ENCODE measurements around the gene TBC1D22A. TPM values are rescaled to one million over a fixed set of nuclear protein-coding genes. Genes with fewer than 3 reads are reported as not detected.
"Not testable (repeated sequence)": the region's sequence is repeated elsewhere in the genome, so short reads cannot be mapped to it uniquely, and the experiment has no call there.

The TBC1D22A gene
- total and polyA plus RNA-seq, 8 donors, result 13.3 to 53.1 (median 21.5) TPM

DNA sequence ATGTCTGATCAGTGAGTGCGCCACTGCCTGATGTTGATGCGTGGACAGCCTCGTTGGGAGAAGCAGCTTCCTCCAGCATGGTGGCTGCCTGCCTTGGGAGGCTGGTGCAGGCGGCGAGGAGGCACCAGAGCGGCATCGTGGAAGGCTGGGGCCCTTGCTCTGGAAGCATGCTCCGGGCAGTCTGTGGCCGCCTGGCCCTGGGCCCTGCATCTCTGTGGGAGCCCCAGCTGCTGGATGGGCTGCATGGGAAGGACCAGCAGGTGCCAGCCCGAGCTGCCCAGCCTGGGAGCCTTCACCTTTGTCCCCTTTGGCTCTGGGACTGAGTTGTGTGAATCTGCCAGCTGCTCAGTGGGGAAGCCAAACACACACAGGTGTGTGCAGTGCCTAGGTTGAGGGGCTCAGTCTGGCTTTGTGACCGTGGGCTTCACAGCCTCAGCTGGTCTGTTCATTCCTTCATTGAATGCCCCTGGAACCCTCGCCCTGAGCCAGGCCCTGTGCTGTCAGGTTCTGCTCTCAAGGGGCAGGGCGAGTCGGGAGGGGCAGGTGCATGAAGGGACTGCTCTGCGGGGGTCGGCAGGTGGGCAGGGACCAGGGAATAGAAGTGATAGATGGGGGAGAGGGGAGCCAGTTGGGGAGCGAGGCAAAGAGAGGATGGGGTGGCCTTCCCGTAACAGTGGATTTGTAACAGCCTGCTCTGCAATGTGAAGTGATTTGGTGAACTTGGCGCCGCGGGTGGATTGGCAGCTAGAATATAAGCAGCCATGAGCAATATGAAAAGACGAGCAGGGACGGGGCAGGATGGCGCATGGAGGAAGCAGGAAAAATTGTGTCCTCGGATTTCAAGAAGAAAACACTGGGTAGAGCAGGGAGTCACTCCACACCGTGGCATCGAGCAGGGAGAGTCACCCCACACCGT is 354.2 kb downstream of the TBC1D22A start:
- Histone ChIP-seq H3K36me3 (peaks cover 5 to 23% (median 22%) of the 10 kb centered on the region in 4 donors), H3K27me3 (no peaks in the 10 kb centered on the region), H3K4me1 (no peaks in the 10 kb centered on the region), H3K9me3 (no peaks in the 10 kb centered on the region), H3K4me3 (no peak overlapping the region), H3K27ac (no peak overlapping the region)
- no peak for TF ChIP-seq POLR2A (IDR thresholded peaks at IDR 0.05)
- TF ChIP-seq POLR2AphosphoS5 (IDR thresholded peaks at IDR 0.05), result no peak
- TF ChIP-seq EP300 (IDR thresholded peaks at IDR 0.05), result no peak
- TF ChIP-seq, protein P1, sequence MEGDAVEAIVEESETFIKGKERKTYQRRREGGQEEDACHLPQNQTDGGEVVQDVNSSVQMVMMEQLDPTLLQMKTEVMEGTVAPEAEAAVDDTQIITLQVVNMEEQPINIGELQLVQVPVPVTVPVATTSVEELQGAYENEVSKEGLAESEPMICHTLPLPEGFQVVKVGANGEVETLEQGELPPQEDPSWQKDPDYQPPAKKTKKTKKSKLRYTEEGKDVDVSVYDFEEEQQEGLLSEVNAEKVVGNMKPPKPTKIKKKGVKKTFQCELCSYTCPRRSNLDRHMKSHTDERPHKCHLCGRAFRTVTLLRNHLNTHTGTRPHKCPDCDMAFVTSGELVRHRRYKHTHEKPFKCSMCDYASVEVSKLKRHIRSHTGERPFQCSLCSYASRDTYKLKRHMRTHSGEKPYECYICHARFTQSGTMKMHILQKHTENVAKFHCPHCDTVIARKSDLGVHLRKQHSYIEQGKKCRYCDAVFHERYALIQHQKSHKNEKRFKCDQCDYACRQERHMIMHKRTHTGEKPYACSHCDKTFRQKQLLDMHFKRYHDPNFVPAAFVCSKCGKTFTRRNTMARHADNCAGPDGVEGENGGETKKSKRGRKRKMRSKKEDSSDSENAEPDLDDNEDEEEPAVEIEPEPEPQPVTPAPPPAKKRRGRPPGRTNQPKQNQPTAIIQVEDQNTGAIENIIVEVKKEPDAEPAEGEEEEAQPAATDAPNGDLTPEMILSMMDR (IDR thresholded peaks at IDR 0.05), result no peak
- no peak for DNase-seq
- WGBS, 5 donors, result 92 to 94% (median 94%) methylated on average over 21 to 28 of the region's 28 CpGs
- intact Hi-C loops (cut with DNase I; ENCODE audit: low total_unique reads), result no loop called here

DNA sequence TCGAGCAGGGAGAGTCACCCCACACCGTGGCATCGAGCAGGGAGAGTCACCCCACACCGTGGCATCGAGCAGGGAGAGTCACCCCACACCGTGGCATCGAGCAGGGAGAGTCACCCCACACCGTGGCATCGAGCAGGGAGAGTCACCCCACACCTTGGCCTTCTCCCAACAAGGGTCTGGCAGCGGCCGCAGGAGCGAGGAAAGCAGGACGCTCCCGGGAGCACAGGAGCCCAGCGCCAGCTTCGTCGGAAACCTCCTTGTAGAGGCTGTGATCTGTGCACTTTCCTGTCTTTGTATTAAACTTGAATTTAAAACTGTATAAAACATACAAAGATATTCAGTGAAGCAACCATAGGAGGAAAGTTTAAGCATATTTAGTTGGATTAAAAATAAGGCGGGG is 355.0 kb downstream of the TBC1D22A start:
- H3K4me3 ChIP-seq; intact Hi-C loops (cut with DNase I; ENCODE audit: low total_unique reads); H3K27me3 ChIP-seq; H3K4me1 ChIP-seq; DNase-seq; H3K27ac ChIP-seq; H3K9me3 ChIP-seq: not testable (repeated sequence)
- H3K36me3 ChIP-seq, result peaks cover 5 to 15% (median 15%) of the 10 kb centered on the region in 4 donors
- 96 to 98% (median 97%) methylated on average over 9 to 13 of the region's 18 CpGs for WGBS, 5 donors

DNA sequence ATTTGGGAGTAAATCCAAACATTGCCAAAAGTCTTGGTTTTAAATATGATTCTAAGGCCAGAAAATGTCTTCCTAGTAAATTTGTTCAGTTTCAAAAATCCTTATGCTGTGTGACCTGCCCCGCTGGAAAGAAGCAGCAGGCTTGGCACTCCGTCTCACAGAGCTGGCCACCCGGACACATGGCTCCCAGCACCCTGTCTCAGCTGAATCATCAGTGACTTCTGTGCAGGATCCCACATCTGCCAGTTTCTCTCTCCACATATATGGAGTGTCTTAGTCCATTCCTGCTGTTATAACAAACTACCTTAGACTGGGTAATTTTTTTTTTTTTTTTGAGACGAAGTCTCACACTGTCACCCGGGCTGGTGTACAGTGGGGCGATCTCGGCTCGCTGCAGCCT is 356.7 kb downstream of the TBC1D22A start:
- Histone ChIP-seq H3K4me3 (no peak overlapping the region), H3K27ac (no peak overlapping the region), H3K9me3 (no peaks in the 10 kb centered on the region), H3K27me3 (no peaks in the 10 kb centered on the region), H3K4me1 (no peaks in the 10 kb centered on the region), H3K36me3 (peaks cover 0 to 5% (median 0%) of the 10 kb centered on the region in 4 donors)
- WGBS, 5 donors, result 91 to 98% (median 93%) methylated on average over 8 of the region's 8 CpGs
- TF ChIP-seq POLR2A (IDR thresholded peaks at IDR 0.05) (no peak), EP300 (IDR thresholded peaks at IDR 0.05) (no peak), POLR2AphosphoS5 (IDR thresholded peaks at IDR 0.05) (no peak)
- TF ChIP-seq, protein P1 (IDR thresholded peaks at IDR 0.05), result no peak
- intact Hi-C loops (cut with DNase I; ENCODE audit: low total_unique reads), result no loop called here
- DNase-seq, result no peak

DNA sequence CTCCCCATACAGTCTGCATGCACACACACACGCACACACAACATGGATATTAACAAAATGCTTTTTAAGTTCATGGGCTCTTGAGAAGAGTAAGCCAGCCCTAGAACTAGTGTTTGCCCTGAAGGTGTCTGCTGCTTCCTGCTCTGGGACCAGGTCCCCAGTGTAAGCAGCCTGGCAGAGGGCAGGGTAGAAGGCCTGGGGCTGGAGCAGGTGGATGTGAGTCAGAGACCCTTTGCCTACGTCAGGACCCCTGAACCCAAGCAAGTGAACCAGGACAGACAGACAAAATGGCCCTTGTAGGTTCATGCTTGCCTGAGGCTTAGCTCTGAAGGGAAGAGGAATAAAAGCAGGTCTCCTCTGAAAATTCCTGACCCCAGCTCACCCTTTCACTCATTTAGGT is 357.9 kb downstream of the TBC1D22A start:
- TF ChIP-seq, protein P1 (IDR thresholded peaks at IDR 0.05), result no peak
- TF ChIP-seq EP300 (IDR thresholded peaks at IDR 0.05), result no peak
- no peak for TF ChIP-seq POLR2A (IDR thresholded peaks at IDR 0.05)
- TF ChIP-seq POLR2AphosphoS5 (IDR thresholded peaks at IDR 0.05), result no peak

DNA sequence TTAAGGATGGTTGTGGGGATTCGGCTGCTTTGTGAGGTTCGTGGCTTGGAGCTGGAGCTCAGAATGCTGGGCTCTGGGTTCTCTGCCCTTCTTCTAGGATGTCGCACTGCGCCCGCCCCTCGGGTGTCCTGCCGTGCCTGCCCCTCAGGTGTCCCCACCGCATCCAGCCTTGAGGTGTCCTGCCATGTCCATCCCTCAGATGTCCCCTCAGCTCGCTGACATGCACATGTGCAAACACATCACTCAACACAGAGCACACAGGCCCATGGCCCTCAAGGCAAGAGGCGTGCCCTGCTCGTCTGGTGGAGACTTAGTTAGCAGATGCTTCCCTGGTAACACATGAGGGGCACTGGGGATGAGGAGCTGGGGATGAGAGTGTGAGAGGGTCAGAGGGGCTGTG is 359.3 kb downstream of the TBC1D22A start:
- WGBS, 5 donors, result 93 to 98% (median 95%) methylated on average over 11 of the region's 11 CpGs
- TF ChIP-seq, protein P1 (IDR thresholded peaks at IDR 0.05), result no peak
- TF ChIP-seq POLR2AphosphoS5 (IDR thresholded peaks at IDR 0.05) (no peak), EP300 (IDR thresholded peaks at IDR 0.05) (no peak), POLR2A (IDR thresholded peaks at IDR 0.05) (no peak)
- H3K4me3 ChIP-seq, result no peak overlapping the region
- no peaks in the 10 kb centered on the region for H3K36me3 ChIP-seq
- no peak overlapping the region for H3K27ac ChIP-seq
- H3K4me1 ChIP-seq, result no peaks in the 10 kb centered on the region
- no peak for DNase-seq
- H3K27me3 ChIP-seq, result no peaks in the 10 kb centered on the region
- no peaks in the 10 kb centered on the region for H3K9me3 ChIP-seq
- intact Hi-C loops (cut with DNase I; ENCODE audit: low total_unique reads), result no loop called here

More for the DNA sequence above, 357.9 kb downstream of the TBC1D22A start:
- Histone ChIP-seq H3K27ac (no peak overlapping the region), H3K27me3 (no peaks in the 10 kb centered on the region), H3K4me1 (no peaks in the 10 kb centered on the region), H3K36me3 (no peaks in the 10 kb centered on the region), H3K4me3 (no peak overlapping the region), H3K9me3 (no peaks in the 10 kb centered on the region)
- DNase-seq, result no peak
- 91 to 98% (median 96%) methylated on average over 2 of the region's 2 CpGs for WGBS, 5 donors
- intact Hi-C loops (cut with DNase I; ENCODE audit: low total_unique reads), result no loop called here
